NB4 (cell line): ENCODE results near the gene SLC22A23.

ENCODE experiments used
- CTCF ChIP-seq: IDR thresholded peaks from one replicate; pipeline ENCODE4 v1.5.1; 2012; ENCODE audit warnings: low read depth, low read length
- MYC ChIP-seq: IDR thresholded peaks from 2 replicates; pipeline ENCODE4 v1.6.1; 2011; ENCODE audit warnings: low read depth, low read length

GRCh38 chr6:3458706-3459421 lies 2.0 kb upstream of the SLC22A23 start:
- TF ChIP-seq CTCF (no peak), MYC (no peak)
